Subcutaneous adipose tissue (tissue), 4 donors: ENCODE results near the gene PIK3R2. TPM values are rescaled to one million over a fixed set of nuclear protein-coding genes. Genes with fewer than 3 reads are reported as not detected.

Experiments used
- CTCF ChIP-seq: fragments of 450-650 bp; IDR thresholded peaks from one replicate; pipeline ENCODE4 v1.5.1; 2016; ENCODE audit warnings: low read depth, mild to moderate bottlenecking, control low read depth, antibody characterized with exemption, moderate library complexity
- total RNA-seq, 4 donors: library from RNA; depleted of rRNA; stranded (reverse); fragments of >200 nt; gene quantifications; one replicate each; pipeline ENCODE4 v1.1.0, GENCODE V29; 2016

Gene PIK3R2
- total RNA-seq, result 1 to 10 TPM; 4.7 to 10.0 (median 7.0) TPM

- TF ChIP-seq CTCF, result no peak
These were observed at the start of gene PIK3R2 for GRCh38 chr19:18152817-18153555. TSS of gene PIK3R2 (plus strand) at chr19:18153163. CDS start at chr19:18155880, 2,717 bp downstream.

GRCh38 chr19:18104793-18105131, 48.2 kb upstream of the PIK3R2 start:
- TF ChIP-seq CTCF, result no peak

- TF ChIP-seq CTCF, result no peak
These were observed 45.7 kb upstream of the PIK3R2 start for GRCh38 chr19:18107235-18107634.

- no peak for TF ChIP-seq CTCF
These were observed 44.1 kb upstream of the PIK3R2 start for GRCh38 chr19:18108897-18109296.

GRCh38 chr19:18109341-18109732, 43.6 kb upstream of the PIK3R2 start:
- no peak for TF ChIP-seq CTCF

GRCh38 chr19:18109733-18110608, 43.0 kb upstream of the PIK3R2 start:
- TF ChIP-seq CTCF, result no peak

- TF ChIP-seq CTCF, result no peak
These were observed 42.2 kb upstream of the PIK3R2 start for GRCh38 chr19:18110609-18111232.
